Neuronal stem cell (in vitro differentiated cells): Measurements from ENCODE around the gene RBMS3.

Experiments used
- DNase-seq: peaks from one replicate; pipeline ENCODE4 v3.0.0-alpha.2; 2013; ENCODE audit warnings: low spot score
- H2AFZ ChIP-seq: one replicate; pipeline ENCODE4 v1.6.1; 2013; ENCODE audit warnings: mild to moderate bottlenecking, low read length, inconsistent platforms
- H2AK5ac ChIP-seq: 2 replicates; pipeline ENCODE4 v1.6.1; 2013; ENCODE audit warnings: low read depth, mild to moderate bottlenecking, inconsistent platforms, low read length, moderate library complexity, mixed read lengths
- H2BK120ac ChIP-seq: 2 replicates; pipeline ENCODE4 v1.6.1; 2013; ENCODE audit warnings: low read depth, mild to moderate bottlenecking, inconsistent platforms, low read length, moderate library complexity, mixed read lengths
- H2BK12ac ChIP-seq: one replicate; pipeline ENCODE4 v1.6.1; 2013; ENCODE audit warnings: low read length, inconsistent platforms
- H2BK15ac ChIP-seq: 2 replicates; pipeline ENCODE4 v1.6.1; 2013; ENCODE audit warnings: mild to moderate bottlenecking, low read length, inconsistent platforms, mixed read lengths
- H2BK5ac ChIP-seq: one replicate; pipeline ENCODE4 v1.6.1; 2013; ENCODE audit warnings: inconsistent platforms, mild to moderate bottlenecking, low read length, moderate library complexity
- H3K14ac ChIP-seq: one replicate; pipeline ENCODE4 v1.6.1; 2013; ENCODE audit warnings: low read length, inconsistent platforms
- H3K18ac ChIP-seq: 2 replicates; pipeline ENCODE4 v1.6.1; 2013; ENCODE audit warnings: low read length, inconsistent platforms
- H3K23ac ChIP-seq: 2 replicates; pipeline ENCODE4 v1.6.1; 2013; ENCODE audit warnings: low read depth, mild to moderate bottlenecking, mixed read lengths, low read length, inconsistent platforms; ENCODE audit not compliant: poor library complexity
- H3K27ac ChIP-seq: replicated peaks from 3 replicates; pipeline ENCODE4 v1.5.1; 2013; ENCODE audit warnings: low read length, inconsistent platforms
- H3K27me3 ChIP-seq, 3 experiments: 2 replicates each; pipeline ENCODE4 v1.6.1; 2013; ENCODE audit warnings: low read length in 3 of 3, mild to moderate bottlenecking in 2 of 3, inconsistent platforms in 1 of 3, low read depth in 1 of 3, mixed read lengths in 1 of 3, moderate library complexity in 1 of 3; ENCODE audit not compliant: control insufficient read depth in 3 of 3, insufficient read depth in 3 of 3
- H3K36me3 ChIP-seq, 2 donors: replicated peaks in 1 of 2; 2 replicates each; pipeline ENCODE4 v1.6.1; 2013; ENCODE audit warnings: low read length in 2 of 2; ENCODE audit not compliant: control insufficient read depth in 2 of 2, insufficient read depth in 2 of 2
- H3K4ac ChIP-seq: 2 replicates; pipeline ENCODE4 v1.6.1; 2013; ENCODE audit warnings: inconsistent platforms, mild to moderate bottlenecking, low read length, moderate library complexity
- H3K4me1 ChIP-seq, 2 donors: 1 replicate in 1 of 2; 2 replicates in 1 of 2; pipeline ENCODE4 v1.6.1; 2013; ENCODE audit warnings: low read length in 2 of 2, low read depth in 1 of 2; ENCODE audit not compliant: control insufficient read depth in 2 of 2, insufficient read depth in 1 of 2
- H3K4me2 ChIP-seq: one replicate; pipeline ENCODE4 v1.6.1; 2013; ENCODE audit warnings: mild to moderate bottlenecking, low read length, inconsistent platforms; ENCODE audit not compliant: insufficient read depth, poor library complexity, severe bottlenecking
- H3K4me3 ChIP-seq, 2 donors: 2 replicates each; pipeline ENCODE4 v1.5.1; 2013; ENCODE audit warnings: low read length in 2 of 2, mild to moderate bottlenecking in 2 of 2, inconsistent platforms in 1 of 2, moderate library complexity in 1 of 2
- H3K79me1 ChIP-seq: one replicate; pipeline ENCODE4 v1.6.1; 2013; ENCODE audit warnings: low read depth, mild to moderate bottlenecking, inconsistent platforms, low read length, moderate library complexity
- H3K9ac ChIP-seq: one replicate; pipeline ENCODE4 v1.6.1; 2013; ENCODE audit warnings: mild to moderate bottlenecking, low read depth, low read length, inconsistent platforms; ENCODE audit not compliant: poor library complexity
- H3K9me3 ChIP-seq, 2 donors: replicated peaks in 1 of 2; 2 replicates each; pipeline versions ENCODE3 to v1.6.1; 2013; ENCODE audit warnings: low read length in 2 of 2, mild to moderate bottlenecking in 2 of 2, inconsistent platforms in 1 of 2, low read depth in 1 of 2, mixed read lengths in 1 of 2, moderate library complexity in 1 of 2; ENCODE audit not compliant: control insufficient read depth in 2 of 2, insufficient read depth in 1 of 2
- H4K8ac ChIP-seq: one replicate; pipeline ENCODE4 v1.6.1; 2013; ENCODE audit warnings: low read depth, mild to moderate bottlenecking, inconsistent platforms, low read length, moderate library complexity
- H4K91ac ChIP-seq: one replicate; pipeline ENCODE4 v1.6.1; 2013; ENCODE audit warnings: low read length, low read depth, mild to moderate bottlenecking, inconsistent platforms; ENCODE audit not compliant: poor library complexity
- WGBS, 2 donors: extraction: QIAGEN DNeasy Blood & Tissue Kit; methylation state at CpG; one replicate each; pipeline ENCODE4 v1.1.7; 2013; ENCODE audit warnings: missing lambda C conversion rate in 2 of 2, mixed read lengths in 1 of 2; ENCODE audit not compliant: insufficient read length in 2 of 2, insufficient replicate concordance in 1 of 2; ENCODE audit errors: extremely low coverage in 2 of 2; 5-methylcytosine and 5-hydroxymethylcytosine counted together

RBMS3 gene

GRCh38 chr3:29379097-29379496 lies 98.2 kb downstream of the RBMS3 start:
- Histone ChIP-seq H3K9me3 (peaks cover 0 to 4% of the 10 kb centered on the region in 2 donors), H2BK120ac (no peak overlapping the region), H3K27ac (no peak overlapping the region), H3K4me2 (no peak overlapping the region), H2AFZ (no peak overlapping the region), H3K27me3 (no peaks in the 10 kb centered on the region), H3K23ac (no peak overlapping the region), H2BK15ac (no peak overlapping the region), H2BK5ac (no peak overlapping the region), H2AK5ac (no peak overlapping the region), H2BK12ac (no peak overlapping the region), H4K91ac (no peak overlapping the region), H3K14ac (no peak overlapping the region), H3K18ac (no peak overlapping the region), H3K4ac (no peak overlapping the region), H3K4me3 (no peak overlapping the region), H4K8ac (no peak overlapping the region), H3K9ac (no peak overlapping the region), H3K36me3 (no peaks in the 10 kb centered on the region), H3K79me1 (no peaks in the 10 kb centered on the region), H3K4me1 (no peaks in the 10 kb centered on the region)
- no peak for DNase-seq

GRCh38 chr3:29381595-29381994 lies 100.7 kb downstream of the RBMS3 start:
- H2AK5ac ChIP-seq, result no peak overlapping the region
- no peaks in the 10 kb centered on the region for H3K4me1 ChIP-seq
- no peaks in the 10 kb centered on the region for H3K79me1 ChIP-seq
- no peak overlapping the region for H2BK15ac ChIP-seq
- no peak overlapping the region for H3K23ac ChIP-seq
- no peak overlapping the region for H3K4ac ChIP-seq
- no peaks in the 10 kb centered on the region for H3K27me3 ChIP-seq
- no peak overlapping the region for H2BK12ac ChIP-seq
- H3K9me3 ChIP-seq, result peaks cover 0 to 4% of the 10 kb centered on the region in 2 donors
- no peak overlapping the region for H3K27ac ChIP-seq
- no peak overlapping the region for H3K4me3 ChIP-seq
- H2AFZ ChIP-seq, result no peak overlapping the region
- no peaks in the 10 kb centered on the region for H3K36me3 ChIP-seq
- no peak overlapping the region for H4K8ac ChIP-seq
- H3K4me2 ChIP-seq, result no peak overlapping the region
- no peak overlapping the region for H3K9ac ChIP-seq
- no peak overlapping the region for H3K18ac ChIP-seq
- no peak for DNase-seq
- WGBS, 2 donors, result no CpG with 5 or more reads among the region's 1 CpG
- H2BK5ac ChIP-seq, result no peak overlapping the region
- H4K91ac ChIP-seq, result no peak overlapping the region
- H3K14ac ChIP-seq, result no peak overlapping the region
- no peak overlapping the region for H2BK120ac ChIP-seq

- Histone ChIP-seq H3K18ac (no peak overlapping the region), H2BK120ac (no peak overlapping the region), H3K27me3 (no peaks in the 10 kb centered on the region), H3K79me1 (no peaks in the 10 kb centered on the region), H3K4me2 (no peak overlapping the region), H3K4ac (no peak overlapping the region), H3K9me3 (peaks cover 0 to 4% of the 10 kb centered on the region in 2 donors), H3K4me1 (no peaks in the 10 kb centered on the region), H2AFZ (no peak overlapping the region), H4K91ac (no peak overlapping the region), H3K14ac (no peak overlapping the region), H2AK5ac (no peak overlapping the region), H2BK15ac (no peak overlapping the region), H4K8ac (no peak overlapping the region), H3K4me3 (no peak overlapping the region), H3K23ac (no peak overlapping the region), H3K9ac (no peak overlapping the region), H2BK12ac (no peak overlapping the region), H2BK5ac (no peak overlapping the region), H3K27ac (no peak overlapping the region), H3K36me3 (no peaks in the 10 kb centered on the region)
- DNase-seq, result no peak
- WGBS, 2 donors, result 100% methylated on average over 2 of the region's 6 CpGs; no CpG with 5 or more reads in 1 of the 2 donors
Observed at GRCh38 chr3:29382409-29382808, 101.5 kb downstream of the RBMS3 start.

- Histone ChIP-seq H2BK15ac (no peak overlapping the region), H3K27ac (no peak overlapping the region), H2BK120ac (no peak overlapping the region), H3K18ac (no peak overlapping the region), H4K91ac (no peak overlapping the region), H2AK5ac (no peak overlapping the region), H3K9ac (no peak overlapping the region), H3K36me3 (no peaks in the 10 kb centered on the region), H3K4me1 (no peaks in the 10 kb centered on the region), H2BK5ac (no peak overlapping the region), H3K4me3 (no peak overlapping the region), H4K8ac (no peak overlapping the region), H3K23ac (no peak overlapping the region), H3K79me1 (no peaks in the 10 kb centered on the region), H3K4ac (no peak overlapping the region), H2AFZ (no peak overlapping the region), H3K14ac (no peak overlapping the region), H3K9me3 (peaks cover 0 to 4% of the 10 kb centered on the region in 2 donors), H2BK12ac (no peak overlapping the region), H3K4me2 (no peak overlapping the region), H3K27me3 (no peaks in the 10 kb centered on the region)
- WGBS, 2 donors, result no CpG with 5 or more reads among the region's 1 CpG
- DNase-seq, result no peak
Observed at GRCh38 chr3:29382845-29383244, 102.0 kb downstream of the RBMS3 start.
